Measurements from ENCODE around the gene ANKRD11.
"Not testable (repeated sequence)": the region's sequence is repeated elsewhere in the genome, so short reads cannot be mapped to it uniquely, and the experiment has no call there.

The ANKRD11 gene

GRCh38 chr16:89423681-89424260, 66.6 kb downstream of the ANKRD11 start:
- Histone ChIP-seq H3K36me3 (no peaks in the 10 kb centered on the region), H3K27ac (no peak overlapping the region), H3K9me3 (ENCODE audit: severe bottlenecking) (no peaks in the 10 kb centered on the region), H3K4me3 (ENCODE audit: low read depth, low read length) (no peak overlapping the region), H3K27me3 (ENCODE audit: insufficient read depth, low read depth, severe bottlenecking) (no peaks in the 10 kb centered on the region)
- no peak for DNase-seq
- no peak for TF ChIP-seq CTCF (IDR thresholded peaks at IDR 0.05; ENCODE audit: low read depth, low read length)

- DNase-seq: no peak
- H3K27ac ChIP-seq: no peak overlapping the region
- no peaks in the 10 kb centered on the region for H3K27me3 ChIP-seq (ENCODE audit: insufficient read depth, low read depth, severe bottlenecking)
- H3K36me3 ChIP-seq: no peaks in the 10 kb centered on the region
- no peak overlapping the region for H3K4me3 ChIP-seq (ENCODE audit: low read depth, low read length)
- no peak for TF ChIP-seq CTCF (IDR thresholded peaks at IDR 0.05; ENCODE audit: low read depth, low read length)
- no peaks in the 10 kb centered on the region for H3K9me3 ChIP-seq (ENCODE audit: severe bottlenecking)
Observed at GRCh38 chr16:89422905-89423630, 67.3 kb downstream of the ANKRD11 start.

- no peak overlapping the region for H3K27ac ChIP-seq
- H3K27me3 ChIP-seq (ENCODE audit: insufficient read depth, low read depth, severe bottlenecking): no peaks in the 10 kb centered on the region
- H3K9me3 ChIP-seq (ENCODE audit: severe bottlenecking): no peaks in the 10 kb centered on the region
- H3K4me3 ChIP-seq (ENCODE audit: low read depth, low read length): no peak overlapping the region
- TF ChIP-seq CTCF (IDR thresholded peaks at IDR 0.05; ENCODE audit: low read depth, low read length): no peak
- H3K36me3 ChIP-seq: no peaks in the 10 kb centered on the region
- DNase-seq: no peak
Observed at GRCh38 chr16:89422527-89422904, 67.8 kb downstream of the ANKRD11 start.

- H3K27ac ChIP-seq; DNase-seq; H3K9me3 ChIP-seq (ENCODE audit: severe bottlenecking); H3K4me3 ChIP-seq (ENCODE audit: low read depth, low read length); H3K36me3 ChIP-seq; H3K27me3 ChIP-seq (ENCODE audit: insufficient read depth, low read depth, severe bottlenecking): not testable (repeated sequence)
Observed at GRCh38 chr16:89421300-89421699, 69.1 kb downstream of the ANKRD11 start.

GRCh38 chr16:89420204-89420603, 70.2 kb downstream of the ANKRD11 start:
- Histone ChIP-seq H3K4me3 (ENCODE audit: low read depth, low read length) (no peak overlapping the region), H3K27me3 (ENCODE audit: insufficient read depth, low read depth, severe bottlenecking) (no peaks in the 10 kb centered on the region), H3K36me3 (no peaks in the 10 kb centered on the region), H3K27ac (no peak overlapping the region), H3K9me3 (ENCODE audit: severe bottlenecking) (no peaks in the 10 kb centered on the region)
- TF ChIP-seq CTCF (IDR thresholded peaks at IDR 0.05; ENCODE audit: low read depth, low read length): no peak
- no peak for DNase-seq

- no peak overlapping the region for H3K27ac ChIP-seq
- no peak for TF ChIP-seq CTCF (IDR thresholded peaks at IDR 0.05; ENCODE audit: low read depth, low read length)
- H3K36me3 ChIP-seq: no peaks in the 10 kb centered on the region
- H3K27me3 ChIP-seq (ENCODE audit: insufficient read depth, low read depth, severe bottlenecking): no peaks in the 10 kb centered on the region
- no peak for DNase-seq
- H3K4me3 ChIP-seq (ENCODE audit: low read depth, low read length): no peak overlapping the region
- no peaks in the 10 kb centered on the region for H3K9me3 ChIP-seq (ENCODE audit: severe bottlenecking)
Observed at GRCh38 chr16:89418352-89418751, 72.0 kb downstream of the ANKRD11 start.
